BJ (cell line): Measurements from ENCODE around the gene MIA3. TPM values are rescaled to one million over a fixed set of nuclear protein-coding genes. Genes with fewer than 3 reads are reported as not detected.

Source experiments
- CTCF ChIA-PET: fragments of 350-600 bp; formaldehyde crosslinking; extraction: SDS; loops from one replicate; lab custom pipeline; 2021; ENCODE audit warnings: antibody characterized with exemption, inconsistent platforms; lab: Yijun Ruan, JAX
- POLR2A ChIA-PET: fragments of 300-600 bp; sonication (Branson Sonifier 250); formaldehyde crosslinking; extraction: SDS; loops from one replicate; lab custom pipeline; 2021; ENCODE audit warnings: antibody characterized with exemption; lab: Charles Lee
- DNase-seq: peaks from one replicate; pipeline ENCODE4 v3.0.0-alpha.2; 2011; ENCODE audit warnings: low read depth
- H3K27me3 ChIP-seq: 2 replicates; pipeline ENCODE4 v1.6.0; 2011; ENCODE audit warnings: low read length; ENCODE audit not compliant: control insufficient read depth, insufficient read depth
- H3K36me3 ChIP-seq: 2 replicates; pipeline ENCODE4 v1.5.1; 2011; ENCODE audit warnings: low read length; ENCODE audit not compliant: control insufficient read depth, insufficient read depth
- H3K4me3 ChIP-seq: 2 replicates; pipeline ENCODE4 v1.5.1; 2011; ENCODE audit warnings: low read depth, mild to moderate bottlenecking, control low read depth, low read length
- polyA plus RNA-seq: library from polyadenylated mRNA; depleted of rRNA; stranded (reverse); fragments of >200 nt; gene quantifications from 2 replicates; pipeline ENCODE4 v1.2.3, GENCODE V29; 2011
- TF ChIP-seq, protein P1 (sequence below): IDR thresholded peaks from 2 replicates; pipeline ENCODE4 v1.5.1; 2011; ENCODE audit warnings: low read depth, mild to moderate bottlenecking, control low read depth, inconsistent platforms, low read length, moderate library complexity; ENCODE audit not compliant: insufficient read depth

Gene MIA3
- polyA plus RNA-seq, 1 experiment, result 79.3 TPM

DNA sequence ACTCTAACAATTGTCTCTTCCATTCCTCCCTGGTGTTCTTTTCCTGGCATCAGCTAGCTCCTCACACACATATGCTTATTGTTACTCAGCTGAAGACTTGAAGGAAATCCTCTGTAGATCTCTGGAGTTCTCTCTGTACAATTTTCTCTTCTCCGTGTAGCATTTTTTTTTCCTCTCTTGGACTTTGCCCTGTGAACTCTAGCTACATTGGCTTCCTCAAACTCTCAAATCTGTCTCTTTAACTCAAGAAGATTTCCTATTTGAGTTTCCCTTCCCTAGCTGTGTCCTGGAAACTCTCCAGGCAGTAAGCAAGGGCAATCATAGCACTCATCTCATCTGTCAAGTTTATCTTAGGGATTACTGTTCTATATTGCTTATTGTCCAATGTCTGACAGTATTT is 4.3 kb upstream of the MIA3 start:
- Histone ChIP-seq H3K4me3 (no peak overlapping the region), H3K27me3 (no peaks in the 10 kb centered on the region), H3K36me3 (no peaks in the 10 kb centered on the region)
- POLR2A ChIA-PET, result no interaction called here
- CTCF ChIA-PET, result no interaction called here
- DNase-seq, result no peak
- TF ChIP-seq, protein P1, sequence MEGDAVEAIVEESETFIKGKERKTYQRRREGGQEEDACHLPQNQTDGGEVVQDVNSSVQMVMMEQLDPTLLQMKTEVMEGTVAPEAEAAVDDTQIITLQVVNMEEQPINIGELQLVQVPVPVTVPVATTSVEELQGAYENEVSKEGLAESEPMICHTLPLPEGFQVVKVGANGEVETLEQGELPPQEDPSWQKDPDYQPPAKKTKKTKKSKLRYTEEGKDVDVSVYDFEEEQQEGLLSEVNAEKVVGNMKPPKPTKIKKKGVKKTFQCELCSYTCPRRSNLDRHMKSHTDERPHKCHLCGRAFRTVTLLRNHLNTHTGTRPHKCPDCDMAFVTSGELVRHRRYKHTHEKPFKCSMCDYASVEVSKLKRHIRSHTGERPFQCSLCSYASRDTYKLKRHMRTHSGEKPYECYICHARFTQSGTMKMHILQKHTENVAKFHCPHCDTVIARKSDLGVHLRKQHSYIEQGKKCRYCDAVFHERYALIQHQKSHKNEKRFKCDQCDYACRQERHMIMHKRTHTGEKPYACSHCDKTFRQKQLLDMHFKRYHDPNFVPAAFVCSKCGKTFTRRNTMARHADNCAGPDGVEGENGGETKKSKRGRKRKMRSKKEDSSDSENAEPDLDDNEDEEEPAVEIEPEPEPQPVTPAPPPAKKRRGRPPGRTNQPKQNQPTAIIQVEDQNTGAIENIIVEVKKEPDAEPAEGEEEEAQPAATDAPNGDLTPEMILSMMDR, result no peak

DNA sequence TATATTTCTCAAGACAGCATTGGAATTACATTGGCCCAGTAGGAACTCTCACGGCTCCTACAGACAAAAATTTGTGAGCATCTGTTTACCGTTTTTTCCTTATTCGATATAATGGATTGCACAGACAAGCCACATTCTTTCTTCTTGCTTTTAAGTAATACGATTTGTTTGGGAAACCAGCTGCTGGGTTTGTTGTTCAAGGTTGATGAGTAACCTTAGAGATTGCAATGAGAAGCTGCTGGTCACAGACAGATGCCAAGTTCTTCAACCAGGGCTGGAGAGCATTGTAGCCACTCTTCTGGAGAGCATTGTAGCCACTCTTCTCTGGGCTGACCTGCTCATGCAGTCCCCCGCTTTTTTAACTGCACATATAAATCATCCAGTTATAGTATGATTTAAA is 1.4 kb upstream of the MIA3 start:
- TF ChIP-seq, protein P1, result no peak
- H3K36me3 ChIP-seq, result no peaks in the 10 kb centered on the region
- POLR2A ChIA-PET, result no interaction called here
- CTCF ChIA-PET, result interaction anchor here (0.6 to 1.9 kb wide), 5 partner anchors 9 to 151 kb away, joined by 3 to 8 read pairs (median 6); no protein-coding TSS in a partner anchor
- no peak overlapping the region for H3K4me3 ChIP-seq
- peak; percentile 88 for DNase-seq
- no peaks in the 10 kb centered on the region for H3K27me3 ChIP-seq

DNA sequence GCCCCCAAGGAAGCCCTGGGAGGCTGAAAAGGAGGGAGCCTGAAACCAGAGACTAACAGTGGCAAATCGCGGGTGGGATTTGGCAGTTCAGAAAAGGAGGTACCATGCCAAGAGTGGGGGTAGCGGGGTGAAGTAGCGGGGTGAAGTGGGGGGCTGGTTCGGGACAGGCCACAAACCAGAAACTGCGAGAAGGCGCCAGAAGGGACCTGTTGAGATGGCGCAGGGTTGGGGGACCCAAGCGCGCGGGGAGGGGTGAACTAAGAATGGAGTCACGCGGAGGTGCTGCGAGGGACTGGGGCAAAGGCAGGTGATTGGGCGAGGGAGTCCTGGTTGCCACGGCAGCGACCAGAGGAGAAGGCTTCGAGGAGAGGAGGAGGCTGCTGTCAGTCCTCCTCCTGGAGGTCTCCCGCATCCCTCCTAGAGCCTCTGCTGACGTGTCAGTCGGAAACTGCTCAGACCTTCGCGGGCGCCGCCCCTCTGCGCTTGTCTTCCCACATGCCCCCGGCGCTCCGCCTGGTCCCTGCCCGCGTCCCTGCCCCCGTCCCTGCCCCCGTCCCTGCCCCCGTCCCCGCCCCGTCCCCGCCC is 438 bp upstream of the MIA3 start:
- ChIA-PET POLR2A (no interaction called here), CTCF (interaction anchor here (1.2 to 1.9 kb wide), 3 partner anchors 10 to 152 kb away, joined by 6 to 8 read pairs (median 8); no protein-coding TSS in a partner anchor)
- peak; percentile 89 for DNase-seq
- Histone ChIP-seq H3K27me3 (no peaks in the 10 kb centered on the region), H3K4me3 (peak overlapping the region; percentile 39), H3K36me3 (no peaks in the 10 kb centered on the region)
- TF ChIP-seq, protein P1, result no peak

DNA sequence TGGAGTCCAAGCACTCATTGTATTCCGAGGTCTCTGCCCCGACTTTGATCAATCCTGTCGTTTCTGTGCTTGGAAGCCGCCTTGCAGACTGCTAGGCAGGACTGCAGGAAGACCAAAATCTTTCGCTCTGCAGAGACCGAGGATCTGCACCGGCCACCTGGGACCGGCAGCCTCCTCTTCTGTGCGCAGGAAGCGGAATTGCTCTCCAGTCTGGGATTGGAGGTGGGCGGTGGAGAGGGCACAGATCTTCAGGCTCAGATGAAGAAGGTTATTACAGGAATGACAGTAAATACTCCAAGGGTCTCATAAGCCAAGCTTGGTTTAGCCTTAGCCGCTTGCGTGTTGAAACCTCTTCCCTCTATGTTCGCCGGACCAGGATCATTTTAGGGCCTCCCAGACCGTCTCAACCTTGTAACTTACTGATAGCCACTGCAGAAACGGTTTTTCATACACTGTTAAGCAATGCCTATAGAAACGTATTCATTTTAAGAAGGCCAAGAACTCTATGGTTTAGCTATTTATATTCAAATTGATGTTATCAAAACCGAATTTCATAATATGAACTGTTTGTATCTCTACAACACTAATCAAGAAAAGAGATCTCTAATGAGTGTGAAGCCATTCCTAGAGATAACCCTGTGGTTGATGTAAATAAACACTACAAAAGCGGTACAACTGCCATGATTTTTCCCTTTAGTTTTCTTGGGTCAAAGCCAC is 1.1 kb downstream of the MIA3 start:
- Histone ChIP-seq H3K36me3 (no peaks in the 10 kb centered on the region), H3K27me3 (no peaks in the 10 kb centered on the region), H3K4me3 (peak overlapping the region; percentile 78)
- TF ChIP-seq, protein P1, result no peak
- CTCF ChIA-PET, result interaction anchor here (0.8 to 2.2 kb wide), 4 partner anchors 15 to 1022 kb away, joined by 3 to 8 read pairs (median 6); no protein-coding TSS in a partner anchor
- DNase-seq, result no peak
- POLR2A ChIA-PET, result no interaction called here

DNA sequence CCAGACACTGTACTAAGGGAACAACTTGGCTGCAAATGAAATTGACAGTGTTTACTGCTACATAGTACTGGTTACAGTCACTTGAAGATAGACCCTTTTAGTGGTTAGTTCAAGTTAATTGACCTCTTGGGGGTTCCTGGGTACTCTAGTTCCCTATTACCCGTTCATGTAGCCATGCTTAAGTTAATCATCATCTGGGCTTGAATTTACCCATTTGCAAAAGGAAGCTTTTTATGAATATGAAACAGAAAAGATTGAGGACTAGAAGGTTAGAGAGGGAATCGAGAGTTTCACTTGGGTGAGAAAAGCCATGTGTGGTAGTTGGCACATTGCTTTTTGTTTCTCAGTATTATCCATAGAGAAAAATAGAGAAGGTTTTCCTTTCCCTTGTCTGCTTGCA is 2.7 kb downstream of the MIA3 start:
- Histone ChIP-seq H3K27me3 (no peaks in the 10 kb centered on the region), H3K36me3 (no peaks in the 10 kb centered on the region; the same call in 1 of the 2 replicates), H3K4me3 (no peak overlapping the region)
- ChIA-PET CTCF (interaction anchor here (0.9 to 1.8 kb wide), 2 partner anchors 14 to 23 kb away, joined by 3 to 8 read pairs; no protein-coding TSS in a partner anchor), POLR2A (no interaction called here)
- DNase-seq, result no peak
- TF ChIP-seq, protein P1, result no peak
